PC-9 (cell line): ENCODE measurements around the gene ADAR. TPM values are rescaled to one million over a fixed set of nuclear protein-coding genes. Genes with fewer than 3 reads are reported as not detected.

ENCODE experiments used
- BruUV-seq: library from RNA; stranded (reverse); fragments of 400-500 nt; replicated peaks from 2 replicates; lab custom pipeline; 2021; lab: Mats Ljungman, UMichigan
- CTCF ChIA-PET: fragments of 300-600 bp; sonication (Branson Sonifier 250); formaldehyde crosslinking; loops from one replicate; lab custom pipeline; 2022; ENCODE audit warnings: antibody characterized with exemption; lab: Charles Lee
- POLR2A ChIA-PET: fragments of 300-600 bp; sonication (Branson Sonifier 250); formaldehyde crosslinking; loops from one replicate; lab custom pipeline; 2022; ENCODE audit warnings: antibody characterized with exemption; ENCODE audit not compliant: unreplicated experiment; lab: Charles Lee
- DNase-seq, 2 experiments: peaks; one replicate each; pipeline versions ENCODE4 v3.0.0 to v3.0.0-alpha.2; 2015 to 2022; ENCODE audit warnings: mixed read lengths in 1 of 2
- H2AFZ ChIP-seq: fragments of 200-600 bp; sonication (generic); 2 replicates; pipeline ENCODE4 v1.8.1; 2017; ENCODE audit warnings: antibody characterized with exemption
- H3F3A ChIP-seq: fragments of 200-600 bp; sonication (generic); 2 replicates; pipeline ENCODE4 v1.8.1; 2017; ENCODE audit warnings: antibody characterized with exemption, mild to moderate bottlenecking, low read depth; ENCODE audit not compliant: insufficient read depth
- H3K27ac ChIP-seq: fragments of 200-600 bp; sonication (generic); 2 replicates; pipeline ENCODE4 v1.6.1; 2016; ENCODE audit warnings: mixed run types
- H3K27me3 ChIP-seq: fragments of 200-600 bp; sonication (generic); 2 replicates; pipeline ENCODE4 v1.6.1; 2016; ENCODE audit warnings: low read depth, mixed run types; ENCODE audit not compliant: insufficient read depth
- H3K36me3 ChIP-seq: fragments of 200-600 bp; sonication (generic); 2 replicates; pipeline ENCODE4 v1.6.1; 2016; ENCODE audit warnings: low read depth, mixed run types
- H3K4me1 ChIP-seq: fragments of 200-600 bp; sonication (generic); replicated peaks from 2 replicates; pipeline ENCODE4 v1.6.1; 2016; ENCODE audit warnings: mixed run types; ENCODE audit not compliant: insufficient read depth
- H3K4me2 ChIP-seq: fragments of 200-600 bp; sonication (generic); 2 replicates; pipeline ENCODE4 v1.6.1; 2017; ENCODE audit warnings: mixed run types
- H3K4me3 ChIP-seq: fragments of 200-600 bp; sonication (generic); 2 replicates; pipeline ENCODE4 v1.6.1; 2016; ENCODE audit warnings: mixed run types
- H3K79me2 ChIP-seq: fragments of 200-600 bp; sonication (generic); 2 replicates; pipeline ENCODE4 v1.6.1; 2017; ENCODE audit warnings: low read depth, mixed run types
- H3K9me2 ChIP-seq: fragments of 200-600 bp; sonication (generic); 2 replicates; pipeline ENCODE4 v1.8.1; 2017; ENCODE audit warnings: mild to moderate bottlenecking; ENCODE audit not compliant: insufficient read depth
- H3K9me3 ChIP-seq: fragments of 200-600 bp; sonication (generic); 2 replicates; pipeline ENCODE4 v1.8.1; 2016; ENCODE audit warnings: low read depth; ENCODE audit not compliant: insufficient read depth
- H4K20me1 ChIP-seq: fragments of 200-600 bp; sonication (generic); 2 replicates; pipeline ENCODE4 v1.8.1; 2017; ENCODE audit not compliant: insufficient read depth
- CTCF ChIP-seq: fragments of 200-600 bp; sonication (generic); conservative IDR thresholded peaks from 2 replicates; pipeline ENCODE4 v1.6.1; 2017; ENCODE audit warnings: mixed run types, antibody characterized with exemption, mild to moderate bottlenecking, moderate library complexity
- EZH2 ChIP-seq: fragments of 200-600 bp; sonication (generic); IDR thresholded peaks from 2 replicates; pipeline ENCODE4 v1.8.0; 2017; ENCODE audit warnings: antibody characterized with exemption, low read depth
- intact Hi-C: fragments of 100-400 bp; cut with micrococcal nuclease; formaldehyde crosslinking; loops from one replicate; pipeline ENCODE4 v1.10.0; 2022; ENCODE audit not compliant: unreplicated experiment
- total RNA-seq: library from RNA; stranded (reverse); gene quantifications from 2 replicates; pipeline ENCODE4 v1.2.3, GENCODE V29; 2021

ADAR gene
- total RNA-seq, 1 experiment from 2014 or later, result 120 TPM

GRCh38 chr1:154611150-154611862 is 3.3 kb upstream of the ADAR start:
- H3K4me3 ChIP-seq, result no peak overlapping the region
- no peak overlapping the region for H2AFZ ChIP-seq
- H4K20me1 ChIP-seq, result peaks cover 10% of the 10 kb centered on the region
- intact Hi-C loops, result no loop called here
- CTCF ChIA-PET, result interaction anchor here (0.5 kb wide), 1 partner anchor 1249 kb away, joined by 3 read pairs; no protein-coding TSS in a partner anchor
- H3K79me2 ChIP-seq, result peaks cover 51% of the 10 kb centered on the region
- peaks cover 21% of the 10 kb centered on the region for H3K4me1 ChIP-seq
- no peak overlapping the region for H3K27ac ChIP-seq
- no peaks in the 10 kb centered on the region for H3K36me3 ChIP-seq
- H3K9me3 ChIP-seq, result no peaks in the 10 kb centered on the region
- TF ChIP-seq CTCF, result no peak
- no peak for TF ChIP-seq EZH2
- POLR2A ChIA-PET, result no interaction called here
- DNase-seq, result no peak
- BruUV-seq, result no TSS peak
- H3F3A ChIP-seq, result peaks cover 21% of the 10 kb centered on the region; the same call in 1 of the 2 replicates
- H3K4me2 ChIP-seq, result no peak overlapping the region
- no peaks in the 10 kb centered on the region for H3K27me3 ChIP-seq
- no peaks in the 10 kb centered on the region for H3K9me2 ChIP-seq

GRCh38 chr1:154609398-154610380 is 1.7 kb upstream of the ADAR start:
- DNase-seq, result no peak
- POLR2A ChIA-PET, result interaction anchor here (0.6 to 0.9 kb wide), 2 partner anchors 19 to 114 kb away, joined by 7 read pairs; no protein-coding TSS in a partner anchor
- Histone ChIP-seq H3K4me1 (peaks cover 23% of the 10 kb centered on the region), H3F3A (peaks cover 21% of the 10 kb centered on the region; the same call in 1 of the 2 replicates), H3K27me3 (no peaks in the 10 kb centered on the region), H3K4me3 (peak overlapping the region; percentile 100; the same call in 1 of the 2 replicates), H3K9me2 (no peaks in the 10 kb centered on the region), H3K27ac (peak overlapping the region; percentile 90), H2AFZ (peak overlapping the region; percentile 89; the same call in 1 of the 2 replicates), H4K20me1 (peaks cover 18% of the 10 kb centered on the region), H3K79me2 (peaks cover 64% of the 10 kb centered on the region), H3K9me3 (no peaks in the 10 kb centered on the region), H3K36me3 (no peaks in the 10 kb centered on the region), H3K4me2 (peak overlapping the region; percentile 79)
- TF ChIP-seq CTCF (no peak), EZH2 (no peak)
- BruUV-seq, result no TSS peak
- intact Hi-C loops, result loop anchor here (2.0 kb wide), 1 partner anchor 17 kb away; no protein-coding TSS in a partner anchor
- CTCF ChIA-PET, result no interaction called here
